Measurements from ENCODE around the gene SLC1A6. TPM values are rescaled to one million over a fixed set of nuclear protein-coding genes. Genes with fewer than 3 reads are reported as not detected.

The SLC1A6 gene
- total RNA-seq, 1 experiment from 2014 or later, result not detected

Other genes starting within 250 kb of the SLC1A6 start
- gene ADGRE2, start 201.3 kb downstream of the SLC1A6 start, total RNA-seq (2014; rRNA removed; shearing (Covaris generic); ENCODE audit: low replicate concordance), result not detected in 2 replicates
- gene OR7A5, start 144.7 kb downstream of the SLC1A6 start, total RNA-seq (2014; rRNA removed; shearing (Covaris generic); ENCODE audit: low replicate concordance), result not detected in 2 replicates
- gene OR7C1, start 144.7 kb downstream of the SLC1A6 start, total RNA-seq (2014; rRNA removed; shearing (Covaris generic); ENCODE audit: low replicate concordance), result not detected in 2 replicates
- gene OR7A10, start 130.9 kb downstream of the SLC1A6 start, total RNA-seq (2014; rRNA removed; shearing (Covaris generic); ENCODE audit: low replicate concordance), result not detected in 2 replicates
- gene OR7A17, start 93.7 kb downstream of the SLC1A6 start, total RNA-seq (2014; rRNA removed; shearing (Covaris generic); ENCODE audit: low replicate concordance), result not detected in 2 replicates
- gene OR7C2, start 38.4 kb downstream of the SLC1A6 start, total RNA-seq (2014; rRNA removed; shearing (Covaris generic); ENCODE audit: low replicate concordance), result not detected in 2 replicates
- not detected in 2 replicates for gene CASP14, start 69.6 kb upstream of the SLC1A6 start, total RNA-seq (2014; rRNA removed; shearing (Covaris generic); ENCODE audit: low replicate concordance)
- not detected in 2 replicates for gene OR1I1, start 102.3 kb upstream of the SLC1A6 start, total RNA-seq (2014; rRNA removed; shearing (Covaris generic); ENCODE audit: low replicate concordance)
- 21.7 and 31.3 TPM in 2 replicates for gene SYDE1, start 127.5 kb upstream of the SLC1A6 start, total RNA-seq (2014; rRNA removed; shearing (Covaris generic); ENCODE audit: low replicate concordance)
- gene NOTCH3, start 221.1 kb upstream of the SLC1A6 start, total RNA-seq (2014; rRNA removed; shearing (Covaris generic); ENCODE audit: low replicate concordance), result 0.14 and 0.38 TPM in 2 replicates

Measured in Caki2 (cell line).